Neuronal stem cell (in vitro differentiated cells): Measurements from ENCODE around the gene C6orf132.

ENCODE experiments used
- DNase-seq: peaks from one replicate; pipeline ENCODE4 v3.0.0-alpha.2; 2013; ENCODE audit warnings: low spot score
- H2AFZ ChIP-seq: one replicate; pipeline ENCODE4 v1.6.1; 2013; ENCODE audit warnings: mild to moderate bottlenecking, low read length, inconsistent platforms
- H2AK5ac ChIP-seq: 2 replicates; pipeline ENCODE4 v1.6.1; 2013; ENCODE audit warnings: low read depth, mild to moderate bottlenecking, inconsistent platforms, low read length, moderate library complexity, mixed read lengths
- H2BK120ac ChIP-seq: 2 replicates; pipeline ENCODE4 v1.6.1; 2013; ENCODE audit warnings: low read depth, mild to moderate bottlenecking, inconsistent platforms, low read length, moderate library complexity, mixed read lengths
- H2BK12ac ChIP-seq: one replicate; pipeline ENCODE4 v1.6.1; 2013; ENCODE audit warnings: low read length, inconsistent platforms
- H2BK15ac ChIP-seq: 2 replicates; pipeline ENCODE4 v1.6.1; 2013; ENCODE audit warnings: mild to moderate bottlenecking, low read length, inconsistent platforms, mixed read lengths
- H2BK5ac ChIP-seq: one replicate; pipeline ENCODE4 v1.6.1; 2013; ENCODE audit warnings: inconsistent platforms, mild to moderate bottlenecking, low read length, moderate library complexity
- H3K14ac ChIP-seq: one replicate; pipeline ENCODE4 v1.6.1; 2013; ENCODE audit warnings: low read length, inconsistent platforms
- H3K18ac ChIP-seq: 2 replicates; pipeline ENCODE4 v1.6.1; 2013; ENCODE audit warnings: low read length, inconsistent platforms
- H3K23ac ChIP-seq: 2 replicates; pipeline ENCODE4 v1.6.1; 2013; ENCODE audit warnings: low read depth, mild to moderate bottlenecking, mixed read lengths, low read length, inconsistent platforms; ENCODE audit not compliant: poor library complexity
- H3K27ac ChIP-seq: replicated peaks from 3 replicates; pipeline ENCODE4 v1.5.1; 2013; ENCODE audit warnings: low read length, inconsistent platforms
- H3K27me3 ChIP-seq, 3 experiments: 2 replicates each; pipeline ENCODE4 v1.6.1; 2013; ENCODE audit warnings: low read length in 3 of 3, mild to moderate bottlenecking in 2 of 3, inconsistent platforms in 1 of 3, low read depth in 1 of 3, mixed read lengths in 1 of 3, moderate library complexity in 1 of 3; ENCODE audit not compliant: control insufficient read depth in 3 of 3, insufficient read depth in 3 of 3
- H3K36me3 ChIP-seq, 2 donors: replicated peaks in 1 of 2; 2 replicates each; pipeline ENCODE4 v1.6.1; 2013; ENCODE audit warnings: low read length in 2 of 2; ENCODE audit not compliant: control insufficient read depth in 2 of 2, insufficient read depth in 2 of 2
- H3K4ac ChIP-seq: 2 replicates; pipeline ENCODE4 v1.6.1; 2013; ENCODE audit warnings: inconsistent platforms, mild to moderate bottlenecking, low read length, moderate library complexity
- H3K4me1 ChIP-seq, 2 donors: 1 replicate in 1 of 2; 2 replicates in 1 of 2; pipeline ENCODE4 v1.6.1; 2013; ENCODE audit warnings: low read length in 2 of 2, low read depth in 1 of 2; ENCODE audit not compliant: control insufficient read depth in 2 of 2, insufficient read depth in 1 of 2
- H3K4me2 ChIP-seq: one replicate; pipeline ENCODE4 v1.6.1; 2013; ENCODE audit warnings: mild to moderate bottlenecking, low read length, inconsistent platforms; ENCODE audit not compliant: insufficient read depth, poor library complexity, severe bottlenecking
- H3K4me3 ChIP-seq, 2 donors: 2 replicates each; pipeline ENCODE4 v1.5.1; 2013; ENCODE audit warnings: low read length in 2 of 2, mild to moderate bottlenecking in 2 of 2, inconsistent platforms in 1 of 2, moderate library complexity in 1 of 2
- H3K79me1 ChIP-seq: one replicate; pipeline ENCODE4 v1.6.1; 2013; ENCODE audit warnings: low read depth, mild to moderate bottlenecking, inconsistent platforms, low read length, moderate library complexity
- H3K9ac ChIP-seq: one replicate; pipeline ENCODE4 v1.6.1; 2013; ENCODE audit warnings: mild to moderate bottlenecking, low read depth, low read length, inconsistent platforms; ENCODE audit not compliant: poor library complexity
- H3K9me3 ChIP-seq, 2 donors: replicated peaks in 1 of 2; 2 replicates each; pipeline versions ENCODE3 to v1.6.1; 2013; ENCODE audit warnings: low read length in 2 of 2, mild to moderate bottlenecking in 2 of 2, inconsistent platforms in 1 of 2, low read depth in 1 of 2, mixed read lengths in 1 of 2, moderate library complexity in 1 of 2; ENCODE audit not compliant: control insufficient read depth in 2 of 2, insufficient read depth in 1 of 2
- H4K8ac ChIP-seq: one replicate; pipeline ENCODE4 v1.6.1; 2013; ENCODE audit warnings: low read depth, mild to moderate bottlenecking, inconsistent platforms, low read length, moderate library complexity
- H4K91ac ChIP-seq: one replicate; pipeline ENCODE4 v1.6.1; 2013; ENCODE audit warnings: low read length, low read depth, mild to moderate bottlenecking, inconsistent platforms; ENCODE audit not compliant: poor library complexity
- WGBS, 2 donors: extraction: QIAGEN DNeasy Blood & Tissue Kit; methylation state at CpG; one replicate each; pipeline ENCODE4 v1.1.7; 2013; ENCODE audit warnings: missing lambda C conversion rate in 2 of 2, mixed read lengths in 1 of 2; ENCODE audit not compliant: insufficient read length in 2 of 2, insufficient replicate concordance in 1 of 2; ENCODE audit errors: extremely low coverage in 2 of 2; 5-methylcytosine and 5-hydroxymethylcytosine counted together

C6orf132 gene

DNA sequence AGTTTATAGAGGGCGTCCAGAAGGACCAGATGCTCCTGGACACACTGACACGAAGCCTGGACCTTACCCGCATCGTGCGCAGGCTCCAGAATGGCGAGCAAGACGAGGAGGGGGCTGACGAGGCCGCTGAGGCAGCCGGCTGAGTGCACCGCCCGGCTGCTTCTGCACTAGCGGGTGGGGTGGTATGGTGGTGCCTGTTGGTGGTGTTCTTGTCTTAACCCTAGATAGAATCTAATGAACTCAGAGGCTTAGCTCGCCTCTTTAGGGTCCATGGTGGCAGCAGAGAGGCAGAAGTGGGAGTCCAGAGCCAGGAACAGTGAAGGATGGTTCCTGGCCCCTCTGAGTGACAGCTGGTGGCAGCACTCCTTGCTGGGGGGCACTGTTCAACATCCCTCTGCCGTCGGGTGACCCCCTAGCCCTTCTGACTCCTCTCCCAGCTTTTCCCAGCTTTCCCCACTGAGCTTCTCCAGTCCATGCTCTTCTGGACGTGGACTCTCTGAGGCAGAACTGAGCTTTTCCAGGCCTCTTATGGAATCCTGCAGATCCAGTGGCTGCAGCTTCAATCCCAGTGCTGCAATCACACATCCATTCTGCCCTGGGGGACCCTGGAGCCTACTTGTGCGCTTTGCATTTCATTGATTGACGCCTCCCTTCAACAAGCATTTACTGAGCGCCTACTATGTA, 37.0 kb upstream of the C6orf132 start:
- H3K27me3 ChIP-seq: no peaks in the 10 kb centered on the region
- no peak overlapping the region for H3K9ac ChIP-seq
- no peaks in the 10 kb centered on the region for H3K9me3 ChIP-seq
- peaks cover 0 to 5% of the 10 kb centered on the region in 2 donors for H3K4me1 ChIP-seq
- H3K79me1 ChIP-seq: no peaks in the 10 kb centered on the region
- no peak overlapping the region for H3K27ac ChIP-seq
- WGBS, 2 donors: no CpG with 5 or more reads among the region's 20 CpGs
- no peak overlapping the region for H2BK12ac ChIP-seq
- no peak overlapping the region for H2BK120ac ChIP-seq
- no peak overlapping the region for H3K23ac ChIP-seq
- H3K18ac ChIP-seq: no peak overlapping the region
- H2AK5ac ChIP-seq: no peak overlapping the region
- peak overlapping the region; percentile 74 for H4K8ac ChIP-seq
- peak overlapping the region; percentile 63 for H2BK15ac ChIP-seq
- H2AFZ ChIP-seq: no peak overlapping the region
- no peak overlapping the region for H3K4ac ChIP-seq
- peak overlapping the region; percentile 19 for H4K91ac ChIP-seq
- peak overlapping the region; percentile 69 for H2BK5ac ChIP-seq
- no peak overlapping the region for H3K4me2 ChIP-seq
- no peak overlapping the region for H3K14ac ChIP-seq
- no peak for DNase-seq
- H3K4me3 ChIP-seq: no peak overlapping the region
- no peaks in the 10 kb centered on the region for H3K36me3 ChIP-seq

DNA sequence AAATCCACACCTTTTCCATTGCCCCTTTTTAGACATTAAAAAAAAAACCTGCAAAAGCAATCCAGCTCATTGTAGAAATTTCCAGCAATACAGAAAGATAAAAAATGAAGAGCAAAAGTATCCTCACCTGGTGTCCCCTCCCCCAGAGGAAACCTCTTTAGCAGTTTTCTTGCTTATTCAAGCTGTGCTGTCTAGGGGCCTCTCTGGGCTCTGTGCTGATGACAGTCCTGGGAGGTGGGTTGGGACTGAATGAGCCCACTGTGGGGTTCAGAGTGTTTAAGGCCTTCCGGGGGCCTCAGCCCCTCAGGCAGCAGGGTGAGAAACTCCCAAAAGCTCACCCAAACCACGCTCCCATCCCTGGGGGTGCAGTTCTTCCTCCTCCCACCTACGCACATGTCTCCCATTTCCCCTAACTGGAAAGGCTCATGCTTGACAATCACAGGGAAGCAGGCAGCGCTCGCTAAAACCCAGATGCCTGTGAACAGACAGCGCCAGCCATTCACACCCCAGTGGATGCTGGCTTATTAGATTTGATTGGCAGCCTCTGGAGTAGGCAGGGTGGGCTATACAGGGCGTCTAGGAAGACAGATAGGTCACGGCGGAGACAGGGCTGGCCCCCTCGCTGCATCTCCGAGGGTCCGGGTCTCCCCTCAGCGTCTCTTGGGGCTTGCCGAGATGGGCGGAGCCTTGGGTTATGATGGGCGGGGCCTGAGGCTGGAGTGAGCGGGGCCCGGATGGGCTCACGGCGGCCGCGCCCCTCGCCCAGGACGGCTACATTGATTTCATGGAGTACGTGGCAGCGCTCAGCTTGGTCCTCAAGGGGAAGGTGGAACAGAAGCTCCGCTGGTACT, 35.3 kb upstream of the C6orf132 start:
- WGBS, 2 donors: no CpG with 5 or more reads among the region's 27 CpGs
- peaks cover 0 to 5% of the 10 kb centered on the region in 2 donors for H3K4me1 ChIP-seq
- H2BK120ac ChIP-seq: no peak overlapping the region
- H3K9ac ChIP-seq: peak overlapping the region; percentile 7
- H2BK5ac ChIP-seq: no peak overlapping the region
- no peak overlapping the region for H2BK12ac ChIP-seq
- no peaks in the 10 kb centered on the region for H3K27me3 ChIP-seq
- peak overlapping the region; percentile 57 for H4K8ac ChIP-seq
- no peaks in the 10 kb centered on the region for H3K36me3 ChIP-seq
- peak overlapping the region; percentile 42 to 75 for H3K4me3 ChIP-seq
- no peaks in the 10 kb centered on the region for H3K9me3 ChIP-seq
- peak overlapping the region; percentile 9 for H2BK15ac ChIP-seq
- peak; percentile 59 for DNase-seq
- H2AK5ac ChIP-seq: no peak overlapping the region
- no peaks in the 10 kb centered on the region for H3K79me1 ChIP-seq
- no peak overlapping the region for H4K91ac ChIP-seq
- peak overlapping the region; percentile 81 for H3K18ac ChIP-seq
- H2AFZ ChIP-seq: peak overlapping the region; percentile 92
- H3K4me2 ChIP-seq: peak overlapping the region; percentile 72
- H3K23ac ChIP-seq: peak overlapping the region; percentile 57
- no peak overlapping the region for H3K27ac ChIP-seq
- no peak overlapping the region for H3K14ac ChIP-seq
- H3K4ac ChIP-seq: no peak overlapping the region

DNA sequence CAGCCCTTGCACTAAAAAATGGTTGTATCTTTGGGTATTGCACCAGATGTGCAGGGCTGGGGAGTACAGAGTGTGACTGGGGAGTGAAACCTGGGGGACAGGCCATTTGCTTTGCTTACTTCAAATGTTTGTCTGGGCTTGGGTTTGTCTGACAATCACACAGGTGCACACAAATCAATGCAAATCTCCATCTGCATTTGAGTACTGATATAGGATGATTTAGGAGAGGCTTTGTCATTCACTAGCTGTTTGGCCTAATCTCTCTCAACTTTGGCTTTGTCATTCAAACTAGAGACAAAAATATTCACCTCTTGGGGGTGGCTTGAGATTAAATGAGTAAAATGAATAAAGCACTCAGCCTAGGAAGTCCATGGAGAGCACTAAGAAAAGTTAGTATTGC, 34.6 kb upstream of the C6orf132 start:
- H3K9ac ChIP-seq: no peak overlapping the region
- no peaks in the 10 kb centered on the region for H3K79me1 ChIP-seq
- peaks cover 0 to 5% of the 10 kb centered on the region in 2 donors for H3K4me1 ChIP-seq

DNA sequence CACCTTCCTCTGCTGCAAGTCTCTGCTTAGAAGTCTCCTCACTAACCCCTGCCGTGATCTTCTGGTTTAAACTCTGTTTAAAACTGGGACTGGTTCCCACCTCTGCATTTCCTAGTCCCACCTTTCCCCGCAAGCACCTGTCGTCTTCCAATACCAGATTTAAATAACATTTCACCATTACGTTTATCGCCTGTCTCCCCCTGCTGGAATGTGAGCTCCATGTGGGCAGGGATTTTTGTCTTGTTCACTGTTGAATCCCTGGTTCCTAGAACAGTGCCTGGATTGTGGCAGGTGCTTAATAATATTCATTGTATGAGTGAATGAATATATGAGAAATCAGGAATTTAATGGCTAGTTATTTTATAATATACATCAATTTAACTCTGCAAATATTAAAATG, 33.4 kb upstream of the C6orf132 start:
- Histone ChIP-seq H4K91ac (no peak overlapping the region), H3K9me3 (no peaks in the 10 kb centered on the region), H3K4me2 (no peak overlapping the region), H3K4ac (no peak overlapping the region), H3K9ac (no peak overlapping the region), H2BK12ac (no peak overlapping the region), H3K4me1 (peaks cover 0 to 5% of the 10 kb centered on the region in 2 donors), H2BK120ac (no peak overlapping the region), H4K8ac (no peak overlapping the region), H3K27ac (no peak overlapping the region), H3K18ac (no peak overlapping the region), H3K36me3 (no peaks in the 10 kb centered on the region), H2BK5ac (no peak overlapping the region), H2AK5ac (no peak overlapping the region), H2BK15ac (no peak overlapping the region), H3K79me1 (no peaks in the 10 kb centered on the region), H3K23ac (no peak overlapping the region), H2AFZ (no peak overlapping the region), H3K14ac (no peak overlapping the region), H3K4me3 (no peak overlapping the region), H3K27me3 (peaks cover 0 to 3% (median 0%) of the 10 kb centered on the region in 3 experiments)
- WGBS, 2 donors: no CpG with 5 or more reads among the region's 5 CpGs
- no peak for DNase-seq

More for the DNA sequence above, 34.6 kb upstream of the C6orf132 start:
- H3K18ac ChIP-seq: no peak overlapping the region
- no peak overlapping the region for H3K14ac ChIP-seq
- H3K23ac ChIP-seq: no peak overlapping the region
- no peak for DNase-seq
- H4K8ac ChIP-seq: no peak overlapping the region
- no peak overlapping the region for H2BK15ac ChIP-seq
- H2AFZ ChIP-seq: no peak overlapping the region
- H3K4me2 ChIP-seq: no peak overlapping the region
- H3K9me3 ChIP-seq: no peaks in the 10 kb centered on the region
- no peak overlapping the region for H3K27ac ChIP-seq
- no peak overlapping the region for H4K91ac ChIP-seq
- no peak overlapping the region for H3K4me3 ChIP-seq
- no peak overlapping the region for H2BK12ac ChIP-seq
- no peak overlapping the region for H2AK5ac ChIP-seq
- no peak overlapping the region for H3K4ac ChIP-seq
- H3K27me3 ChIP-seq: no peaks in the 10 kb centered on the region
- no peaks in the 10 kb centered on the region for H3K36me3 ChIP-seq
- no peak overlapping the region for H2BK120ac ChIP-seq
- H2BK5ac ChIP-seq: no peak overlapping the region
